Measurements from ENCODE around the gene NNT.

Gene NNT

GRCh38 chr5:43619380-43619779 is 16.4 kb downstream of the NNT start:
- Histone ChIP-seq H2BK12ac (ENCODE audit: low read length) (no peak overlapping the region), H4K8ac (ENCODE audit: low read depth, low read length) (no peak overlapping the region), H4K91ac (ENCODE audit: low read depth, low read length) (no peak overlapping the region), H3K23ac (ENCODE audit: low read length) (no peak overlapping the region), H3K4me1 (ENCODE audit: control insufficient read depth in 1 of 2, insufficient read depth in 2 of 2, low read length in 2 of 2) (peaks cover 0 to 3% of the 10 kb centered on the region in 2 experiments), H2AK5ac (ENCODE audit: low read length) (no peak overlapping the region), H3K14ac (ENCODE audit: low read length) (no peak overlapping the region), H3K4me2 (ENCODE audit: low read length) (no peak overlapping the region), H3K4ac (ENCODE audit: low read depth, low read length) (no peak overlapping the region), H2BK5ac (ENCODE audit: low read depth, low read length, poor library complexity) (no peak overlapping the region), H3K36me3 (ENCODE audit: control insufficient read depth in 1 of 2, insufficient read depth in 2 of 2, low read length in 2 of 2) (no peaks in the 10 kb centered on the region), H3K79me1 (ENCODE audit: low read length) (no peaks in the 10 kb centered on the region), H3K9me3 (ENCODE audit: insufficient read depth, low read depth, low read length) (no peaks in the 10 kb centered on the region), H3K27me3 (ENCODE audit: insufficient read depth, low read length) (no peaks in the 10 kb centered on the region), H3K18ac (ENCODE audit: low read length) (no peak overlapping the region), H3K27ac (ENCODE audit: low read depth, low read length) (no peak overlapping the region), H3K9ac (ENCODE audit: low read length) (no peak overlapping the region), H4K12ac (ENCODE audit: low read depth, low read length) (no peak overlapping the region), H2BK120ac (ENCODE audit: insufficient read depth, low read length, poor library complexity) (no peak overlapping the region), H3K4me3 (ENCODE audit: low read depth, low read length) (no peak overlapping the region), H3K79me2 (ENCODE audit: control insufficient read depth, insufficient read depth, low read length, poor library complexity) (no peaks in the 10 kb centered on the region), H2AFZ (ENCODE audit: insufficient read depth, low read length, poor library complexity) (no peak overlapping the region)
- DNase-seq, result no peak
- WGBS (ENCODE audit: extremely low coverage, insufficient coverage, insufficient read length), result no CpG with 5 or more reads among the region's 2 CpGs

- no peak overlapping the region for H2BK5ac ChIP-seq (ENCODE audit: low read depth, low read length, poor library complexity)
- H3K79me2 ChIP-seq (ENCODE audit: control insufficient read depth, insufficient read depth, low read length, poor library complexity), result no peaks in the 10 kb centered on the region
- H2BK120ac ChIP-seq (ENCODE audit: insufficient read depth, low read length, poor library complexity), result no peak overlapping the region
- H3K14ac ChIP-seq (ENCODE audit: low read length), result no peak overlapping the region
- no peaks in the 10 kb centered on the region for H3K36me3 ChIP-seq (ENCODE audit: control insufficient read depth in 1 of 2, insufficient read depth in 2 of 2, low read length in 2 of 2)
- H3K4me3 ChIP-seq (ENCODE audit: low read depth, low read length), result no peak overlapping the region
- no peak overlapping the region for H2AK5ac ChIP-seq (ENCODE audit: low read length)
- H2AFZ ChIP-seq (ENCODE audit: insufficient read depth, low read length, poor library complexity), result no peak overlapping the region
- H3K4me2 ChIP-seq (ENCODE audit: low read length), result no peak overlapping the region
- H3K79me1 ChIP-seq (ENCODE audit: low read length), result no peaks in the 10 kb centered on the region
- H3K4ac ChIP-seq (ENCODE audit: low read depth, low read length), result no peak overlapping the region
- H3K9ac ChIP-seq (ENCODE audit: low read length), result no peak overlapping the region
- DNase-seq, result no peak
- no peak overlapping the region for H3K18ac ChIP-seq (ENCODE audit: low read length)
- H3K27me3 ChIP-seq (ENCODE audit: insufficient read depth, low read length), result no peaks in the 10 kb centered on the region
- no peak overlapping the region for H2BK12ac ChIP-seq (ENCODE audit: low read length)
- peaks cover 0 to 3% of the 10 kb centered on the region in 2 experiments for H3K4me1 ChIP-seq (ENCODE audit: control insufficient read depth in 1 of 2, insufficient read depth in 2 of 2, low read length in 2 of 2)
- WGBS (ENCODE audit: extremely low coverage, insufficient coverage, insufficient read length), result no CpG with 5 or more reads among the region's 3 CpGs
- H4K91ac ChIP-seq (ENCODE audit: low read depth, low read length), result no peak overlapping the region
- no peak overlapping the region for H3K23ac ChIP-seq (ENCODE audit: low read length)
- H4K8ac ChIP-seq (ENCODE audit: low read depth, low read length), result no peak overlapping the region
- no peaks in the 10 kb centered on the region for H3K9me3 ChIP-seq (ENCODE audit: insufficient read depth, low read depth, low read length)
- H4K12ac ChIP-seq (ENCODE audit: low read depth, low read length), result no peak overlapping the region
- no peak overlapping the region for H3K27ac ChIP-seq (ENCODE audit: low read depth, low read length)
These were observed 16.9 kb downstream of the NNT start for GRCh38 chr5:43619911-43620310.

- no peak overlapping the region for H3K27ac ChIP-seq (ENCODE audit: low read depth, low read length)
These were observed 18.0 kb downstream of the NNT start for GRCh38 chr5:43620944-43621505.

GRCh38 chr5:43622074-43622473 is 19.1 kb downstream of the NNT start:
- H4K12ac ChIP-seq (ENCODE audit: low read depth, low read length), result no peak overlapping the region
- no peaks in the 10 kb centered on the region for H3K9me3 ChIP-seq (ENCODE audit: insufficient read depth, low read depth, low read length)
- no peak overlapping the region for H3K27ac ChIP-seq (ENCODE audit: low read depth, low read length)
- H3K79me1 ChIP-seq (ENCODE audit: low read length), result no peaks in the 10 kb centered on the region
- no peak overlapping the region for H2BK5ac ChIP-seq (ENCODE audit: low read depth, low read length, poor library complexity)
- no peak overlapping the region for H2AK5ac ChIP-seq (ENCODE audit: low read length)
- H4K91ac ChIP-seq (ENCODE audit: low read depth, low read length), result no peak overlapping the region
- DNase-seq, result no peak
- H2BK12ac ChIP-seq (ENCODE audit: low read length), result no peak overlapping the region
- H4K8ac ChIP-seq (ENCODE audit: low read depth, low read length), result no peak overlapping the region
- no peak overlapping the region for H3K4ac ChIP-seq (ENCODE audit: low read depth, low read length)
- H3K27me3 ChIP-seq (ENCODE audit: insufficient read depth, low read length), result no peaks in the 10 kb centered on the region
- H3K4me1 ChIP-seq (ENCODE audit: control insufficient read depth in 1 of 2, insufficient read depth in 2 of 2, low read length in 2 of 2), result peaks cover 0 to 3% of the 10 kb centered on the region in 2 experiments
- H3K18ac ChIP-seq (ENCODE audit: low read length), result no peak overlapping the region
- H2AFZ ChIP-seq (ENCODE audit: insufficient read depth, low read length, poor library complexity), result no peak overlapping the region
- no peak overlapping the region for H3K14ac ChIP-seq (ENCODE audit: low read length)
- H3K79me2 ChIP-seq (ENCODE audit: control insufficient read depth, insufficient read depth, low read length, poor library complexity), result no peaks in the 10 kb centered on the region
- H3K36me3 ChIP-seq (ENCODE audit: control insufficient read depth in 1 of 2, insufficient read depth in 2 of 2, low read length in 2 of 2), result no peaks in the 10 kb centered on the region
- no CpG with 5 or more reads among the region's 3 CpGs for WGBS (ENCODE audit: extremely low coverage, insufficient coverage, insufficient read length)
- no peak overlapping the region for H3K4me3 ChIP-seq (ENCODE audit: low read depth, low read length)
- H3K9ac ChIP-seq (ENCODE audit: low read length), result no peak overlapping the region
- no peak overlapping the region for H3K23ac ChIP-seq (ENCODE audit: low read length)
- no peak overlapping the region for H2BK120ac ChIP-seq (ENCODE audit: insufficient read depth, low read length, poor library complexity)
- H3K4me2 ChIP-seq (ENCODE audit: low read length), result no peak overlapping the region

More at GRCh38 chr5:43620944-43621505, 18.0 kb downstream of the NNT start:
- H2BK120ac ChIP-seq (ENCODE audit: insufficient read depth, low read length, poor library complexity), result no peak overlapping the region
- no peak overlapping the region for H2AK5ac ChIP-seq (ENCODE audit: low read length)
- no peak overlapping the region for H3K23ac ChIP-seq (ENCODE audit: low read length)
- no peak overlapping the region for H3K14ac ChIP-seq (ENCODE audit: low read length)
- no CpG with 5 or more reads among the region's 4 CpGs for WGBS (ENCODE audit: extremely low coverage, insufficient coverage, insufficient read length)
- DNase-seq, result no peak
- no peak overlapping the region for H2BK12ac ChIP-seq (ENCODE audit: low read length)
- no peaks in the 10 kb centered on the region for H3K79me1 ChIP-seq (ENCODE audit: low read length)
- no peak overlapping the region for H2AFZ ChIP-seq (ENCODE audit: insufficient read depth, low read length, poor library complexity)
- H4K12ac ChIP-seq (ENCODE audit: low read depth, low read length), result no peak overlapping the region
- H3K79me2 ChIP-seq (ENCODE audit: control insufficient read depth, insufficient read depth, low read length, poor library complexity), result no peaks in the 10 kb centered on the region
- H3K18ac ChIP-seq (ENCODE audit: low read length), result no peak overlapping the region
- no peak overlapping the region for H4K8ac ChIP-seq (ENCODE audit: low read depth, low read length)
- H3K4ac ChIP-seq (ENCODE audit: low read depth, low read length), result no peak overlapping the region
- peaks cover 0 to 3% of the 10 kb centered on the region in 2 experiments for H3K4me1 ChIP-seq (ENCODE audit: control insufficient read depth in 1 of 2, insufficient read depth in 2 of 2, low read length in 2 of 2)
- no peak overlapping the region for H2BK5ac ChIP-seq (ENCODE audit: low read depth, low read length, poor library complexity)
- H3K9ac ChIP-seq (ENCODE audit: low read length), result no peak overlapping the region
- no peak overlapping the region for H3K4me3 ChIP-seq (ENCODE audit: low read depth, low read length)
- H4K91ac ChIP-seq (ENCODE audit: low read depth, low read length), result no peak overlapping the region
- no peak overlapping the region for H3K4me2 ChIP-seq (ENCODE audit: low read length)
- H3K36me3 ChIP-seq (ENCODE audit: control insufficient read depth in 1 of 2, insufficient read depth in 2 of 2, low read length in 2 of 2), result no peaks in the 10 kb centered on the region
- no peaks in the 10 kb centered on the region for H3K9me3 ChIP-seq (ENCODE audit: insufficient read depth, low read depth, low read length)
- H3K27me3 ChIP-seq (ENCODE audit: insufficient read depth, low read length), result no peaks in the 10 kb centered on the region

Data from trophoblast cell (in vitro differentiated cells and primary cell).